Fibroblast of lung (primary cell): ENCODE data around the gene PMS2.

Experiments used
- CTCF ChIP-seq, 2 donors: IDR thresholded peaks in 1 of 2; conservative IDR thresholded peaks in 1 of 2; 1 replicate in 1 of 2; 2 replicates in 1 of 2; pipeline ENCODE4 v1.5.1; 2011 to 2012; ENCODE audit warnings: low read length in 2 of 2, control low read depth in 1 of 2, inconsistent platforms in 1 of 2, low read depth in 1 of 2, mild to moderate bottlenecking in 1 of 2
- EZH2 ChIP-seq: IDR thresholded peaks from 2 replicates; pipeline ENCODE4 v1.5.1; 2012; ENCODE audit warnings: low read length, control low read depth, mild to moderate bottlenecking; ENCODE audit errors: missing control alignments

DNA sequence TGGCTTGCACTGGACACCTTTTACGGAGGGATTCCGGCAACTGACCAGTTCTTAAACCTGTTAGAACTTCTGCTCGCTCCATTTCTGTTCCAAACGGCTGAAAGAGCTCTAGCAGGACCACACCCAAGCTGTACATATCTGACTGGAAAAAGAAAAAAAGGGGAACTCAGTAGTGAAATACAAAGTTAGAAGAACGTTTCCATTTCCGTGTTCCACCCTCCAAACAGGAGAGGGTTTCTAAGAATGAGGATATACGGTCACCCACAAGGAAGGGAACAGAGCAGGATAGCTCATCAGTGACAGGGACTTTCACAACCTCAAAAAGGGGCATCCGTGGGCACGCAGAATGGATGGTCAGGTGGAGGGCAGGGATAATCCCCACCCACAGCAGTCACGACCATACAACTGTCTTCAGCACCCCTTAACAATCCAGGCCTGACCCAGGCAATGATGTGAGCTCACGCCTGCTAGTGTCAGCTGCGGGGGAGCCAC is 18.0 kb upstream of the PMS2 start:
- TF ChIP-seq CTCF (conservative IDR thresholded peaks at IDR 0.05 in 1 of 2, IDR thresholded peaks at IDR 0.05 in 1 of 2; ENCODE audit: low read depth in 1 of 2, low read length in 2 of 2), result no peak
- no peak for TF ChIP-seq EZH2
